ENCODE data around the gene DPF3. TPM values are rescaled to one million over a fixed set of nuclear protein-coding genes. Genes with fewer than 3 reads are reported as not detected.
A peak's percentile ranks its signal among the peaks of the same experiment; 100 is the strongest.

The DPF3 gene
- total RNA-seq, 2 donors from 2014 or later = 18.9 to 23.3 TPM

GRCh38 chr14:72739446-72740405, 154.2 kb downstream of the DPF3 start:
- DNase-seq (no peak), ATAC-seq (no peak)
- intact Hi-C loops (cut with DNase I) = no loop called here

- ATAC-seq (peak; percentile 17 to 25), DNase-seq (no peak)
- intact Hi-C loops (cut with DNase I) = no loop called here
Measured at GRCh38 chr14:72738161-72738611, 155.7 kb downstream of the DPF3 start.

GRCh38 chr14:72737560-72737943, 156.3 kb downstream of the DPF3 start:
- ATAC-seq (no peak), DNase-seq (no peak)
- intact Hi-C loops (cut with DNase I) = no loop called here

GRCh38 chr14:72736786-72737559, 156.9 kb downstream of the DPF3 start:
- ATAC-seq = no peak
- no peak for DNase-seq
- intact Hi-C loops (cut with DNase I) = no loop called here

GRCh38 chr14:72736308-72736707, 157.6 kb downstream of the DPF3 start:
- DNase-seq (no peak), ATAC-seq (no peak)
- intact Hi-C loops (cut with DNase I) = no loop called here

- intact Hi-C loops (cut with DNase I) = no loop called here
- DNase-seq (no peak), ATAC-seq (no peak)
Measured at GRCh38 chr14:72732022-72732780, 161.7 kb downstream of the DPF3 start.

- no peak for DNase-seq
- ATAC-seq = no peak
- intact Hi-C loops (cut with DNase I) = no loop called here
Measured at GRCh38 chr14:72731252-72732020, 162.5 kb downstream of the DPF3 start.

- no peak for DNase-seq
- intact Hi-C loops (cut with DNase I) = no loop called here
Measured at GRCh38 chr14:72730468-72730867, 163.4 kb downstream of the DPF3 start.

GRCh38 chr14:72726444-72726843, 167.5 kb downstream of the DPF3 start:
- no peak for DNase-seq
- intact Hi-C loops (cut with DNase I) = no loop called here
- no peak for ATAC-seq

More at GRCh38 chr14:72730468-72730867, 163.4 kb downstream of the DPF3 start:
- ATAC-seq = no peak

GRCh38 chr14:72723858-72724530, 169.9 kb downstream of the DPF3 start:
- DNase-seq (no peak), ATAC-seq (no peak)
- intact Hi-C loops (cut with DNase I) = no loop called here

GRCh38 chr14:72722201-72722785, 171.6 kb downstream of the DPF3 start:
- intact Hi-C loops (cut with DNase I) = no loop called here
- ATAC-seq = peak; percentile 58 to 63

GRCh38 chr14:72721083-72721482, 172.8 kb downstream of the DPF3 start:
- no peak for ATAC-seq
- no peak for DNase-seq
- intact Hi-C loops (cut with DNase I) = no loop called here

More at GRCh38 chr14:72722201-72722785, 171.6 kb downstream of the DPF3 start:
- DNase-seq = no peak

GRCh38 chr14:72717220-72717619, 176.7 kb downstream of the DPF3 start:
- ATAC-seq (no peak), DNase-seq (no peak)
- intact Hi-C loops (cut with DNase I) = loop anchor here in 1 of 2 donors (10.0 kb wide), 1 partner anchor 178 kb away; the partner anchor contains the start of gene DPF3

- DNase-seq = no peak
- no peak for ATAC-seq
- intact Hi-C loops (cut with DNase I) = loop anchor here in 1 of 2 donors (10.0 kb wide), 1 partner anchor 178 kb away; the partner anchor contains the start of gene DPF3
Measured at GRCh38 chr14:72716476-72716875, 177.4 kb downstream of the DPF3 start.

- intact Hi-C loops (cut with DNase I) = loop anchor here in 1 of 2 donors (10.0 kb wide), 1 partner anchor 179 kb away; the partner anchor contains the start of gene DPF3
- ATAC-seq (peak; percentile 78 to 84), DNase-seq (peak; percentile 75)
Measured at GRCh38 chr14:72715850-72716228, 178.1 kb downstream of the DPF3 start.

- DNase-seq (peak; percentile 58), ATAC-seq (peak; percentile 84)
- intact Hi-C loops (cut with DNase I) = loop anchor here in 1 of 2 donors (10.0 kb wide), 1 partner anchor 179 kb away; the partner anchor contains the start of gene DPF3
Measured at GRCh38 chr14:72715215-72715849, 178.6 kb downstream of the DPF3 start.

GRCh38 chr14:72714871-72715214, 179.1 kb downstream of the DPF3 start:
- ATAC-seq (peak; percentile 38 to 47), DNase-seq (no peak)
- intact Hi-C loops (cut with DNase I) = loop anchor here in 1 of 2 donors (10.0 kb wide), 1 partner anchor 180 kb away; the partner anchor contains the start of gene DPF3

Data from left cardiac atrium (tissue), 4 donors.